Renal cortex interstitium (tissue), 11 donors: Measurements from ENCODE around the gene PHF10. TPM values are rescaled to one million over a fixed set of nuclear protein-coding genes. Genes with fewer than 3 reads are reported as not detected.
"Not testable (repeated sequence)": the region's sequence is repeated elsewhere in the genome, so short reads cannot be mapped to it uniquely, and the experiment has no call there.

Experiments
- DNase-seq, 11 donors: peaks; one replicate each; pipeline ENCODE4 v3.0.0-alpha.2; 2013; ENCODE audit warnings: low read depth in 9 of 11, low spot score in 4 of 11; ENCODE audit errors: extremely low read depth in 1 of 11
- polyA plus RNA-seq, 3 donors: library from polyadenylated mRNA; unstranded; fragments of 120-200 nt; gene quantifications; one replicate each; pipeline ENCODE4 v1.2.1, GENCODE V29; 2013; ENCODE audit not compliant: insufficient read length in 3 of 3

PHF10 gene
- polyA plus RNA-seq, 3 donors, result 107 to 125 (median 111) TPM

- peak in 3 of 11 donors; percentile 5 to 13 (median 9) for DNase-seq
Measured at GRCh38 chr6:169700296-169700695, 24.0 kb downstream of the PHF10 start.

GRCh38 chr6:169697115-169697514, 27.2 kb downstream of the PHF10 start:
- not testable (repeated sequence) for DNase-seq

DNA sequence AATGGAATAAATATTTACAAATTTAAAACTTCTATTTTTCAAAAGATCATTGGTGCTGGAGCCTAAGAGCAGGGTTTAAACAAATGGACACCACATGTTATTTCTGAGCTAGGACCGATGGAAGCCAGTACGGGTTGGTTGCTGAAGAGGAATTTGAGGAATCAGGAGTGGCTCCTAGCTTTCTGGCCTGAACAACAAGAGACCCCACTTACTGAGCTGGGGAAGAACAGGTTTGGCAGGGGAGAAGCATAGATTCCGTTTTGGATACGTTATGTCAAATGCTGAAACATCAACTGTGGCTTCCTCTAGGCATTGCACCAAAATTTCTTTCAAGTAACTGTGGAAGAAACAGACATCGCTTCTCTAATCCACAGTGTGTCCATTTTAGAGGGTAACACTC, 29.2 kb downstream of the PHF10 start:
- DNase-seq, result no peak

GRCh38 chr6:169692516-169692915, 31.8 kb downstream of the PHF10 start:
- no peak for DNase-seq

- no peak for DNase-seq
Measured at GRCh38 chr6:169691260-169691659, 33.0 kb downstream of the PHF10 start.

GRCh38 chr6:169689287-169689686, 35.0 kb downstream of the PHF10 start:
- no peak for DNase-seq

DNA sequence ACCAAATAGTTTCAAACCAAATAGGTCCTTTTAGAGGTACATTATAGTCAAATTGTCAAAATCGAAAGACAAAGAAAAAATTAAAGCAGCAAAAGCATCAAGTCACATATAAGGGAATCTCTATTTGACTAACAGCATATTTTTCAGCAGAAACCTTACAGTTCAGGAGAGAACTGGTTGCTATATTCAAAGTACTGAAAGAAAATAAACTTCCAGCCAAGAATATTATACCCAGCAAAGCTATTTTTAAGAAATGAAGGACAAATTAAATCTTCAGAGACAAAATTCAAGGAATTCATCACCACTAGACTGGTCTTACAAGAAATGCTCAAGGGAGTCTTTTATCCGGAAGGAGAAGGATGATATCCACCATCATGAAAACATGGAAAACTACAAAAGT, 38.4 kb downstream of the PHF10 start:
- no peak for DNase-seq

GRCh38 chr6:169684056-169684455, 40.2 kb downstream of the PHF10 start:
- DNase-seq, result no peak

DNA sequence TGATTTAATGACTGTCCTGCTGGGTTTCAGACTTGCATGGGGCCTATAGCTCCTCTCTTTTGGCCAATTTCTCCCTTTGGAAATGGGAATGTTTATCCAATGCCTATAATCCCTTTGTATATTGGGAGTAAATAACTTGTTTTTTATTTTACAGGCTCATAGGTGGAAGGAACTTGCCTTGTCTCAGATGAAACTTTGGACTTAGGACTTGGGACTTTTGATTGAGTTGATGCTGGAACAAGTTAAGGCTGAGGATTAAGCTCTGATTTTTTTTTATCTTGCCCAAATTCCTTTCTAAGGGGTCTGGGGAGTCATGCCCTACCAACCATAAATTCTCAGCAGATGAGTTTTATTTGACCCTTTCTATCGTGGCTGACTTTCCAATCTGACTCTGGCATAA, 46.0 kb downstream of the PHF10 start:
- DNase-seq, result no peak

DNA sequence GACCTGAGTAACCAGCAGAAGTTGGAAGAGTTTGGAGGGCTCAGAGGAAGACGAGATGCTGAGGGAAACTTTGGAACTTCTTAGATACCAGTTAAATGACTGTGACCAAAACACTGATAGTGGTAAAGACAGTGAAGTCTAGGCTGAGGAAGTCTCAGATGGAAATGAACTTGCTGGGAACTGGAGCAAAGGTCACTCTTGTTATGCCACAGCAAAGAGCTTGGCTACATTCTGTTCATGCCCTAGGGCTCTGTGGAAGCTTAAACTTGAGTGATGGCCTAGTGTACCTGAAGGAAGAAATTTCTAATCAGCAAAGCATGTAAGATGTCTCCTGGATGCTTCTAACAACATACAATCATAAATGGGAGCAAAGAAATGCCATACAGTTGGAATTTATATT, 47.2 kb downstream of the PHF10 start:
- DNase-seq, result no peak

GRCh38 chr6:169675011-169675410, 49.3 kb downstream of the PHF10 start:
- no peak for DNase-seq

DNA sequence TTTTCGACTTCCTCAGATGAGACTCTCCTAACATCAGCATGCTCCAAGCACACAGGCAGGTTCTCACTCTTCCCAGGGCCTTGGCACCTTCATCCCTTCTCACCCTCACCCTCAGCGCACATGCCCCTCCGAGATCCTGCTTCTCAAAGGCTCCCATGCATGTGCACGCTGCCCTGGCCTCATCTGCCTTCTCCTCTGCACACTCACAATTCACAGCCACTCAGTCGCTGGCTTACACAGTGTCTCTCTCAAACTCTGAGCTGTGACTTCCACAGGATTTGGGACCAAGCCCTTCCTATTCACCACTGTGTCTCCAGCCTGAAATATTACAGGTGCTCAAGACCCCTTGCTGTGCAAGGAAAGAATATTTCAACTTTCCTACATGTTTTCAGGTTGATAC, 52.7 kb downstream of the PHF10 start:
- no peak for DNase-seq

- DNase-seq, result peak in 2 of 11 donors; percentile 1
Measured at GRCh38 chr6:169669889-169670288, 54.4 kb downstream of the PHF10 start.

- no peak for DNase-seq
Measured at GRCh38 chr6:169669147-169669546, 55.2 kb downstream of the PHF10 start.

GRCh38 chr6:169668203-169668847, 56.0 kb downstream of the PHF10 start:
- DNase-seq, result no peak

DNA sequence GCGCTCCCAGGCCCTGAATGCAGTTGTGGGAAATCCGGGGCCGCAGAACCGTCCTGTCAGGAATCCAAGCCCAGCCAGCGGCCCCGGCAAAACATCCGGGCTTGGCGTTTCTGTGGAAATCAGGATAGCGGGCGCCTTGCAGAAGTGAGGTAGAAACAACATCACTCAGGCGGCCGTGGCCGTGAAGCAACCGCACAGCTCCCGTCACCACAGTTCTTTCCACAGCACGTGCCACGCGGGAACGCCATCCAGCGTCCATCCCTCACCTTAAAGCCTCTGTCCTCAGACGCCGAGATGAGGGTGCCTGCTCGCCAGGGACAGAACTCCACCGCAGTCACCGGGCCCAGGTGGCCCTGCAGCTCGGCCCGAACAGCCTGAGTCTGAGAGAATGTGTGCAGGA, 56.6 kb downstream of the PHF10 start:
- DNase-seq, result no peak

- DNase-seq, result no peak
Measured at GRCh38 chr6:169666441-169666840, 57.9 kb downstream of the PHF10 start.

- no peak for DNase-seq
Measured at GRCh38 chr6:169665289-169665688, 59.0 kb downstream of the PHF10 start.

DNA sequence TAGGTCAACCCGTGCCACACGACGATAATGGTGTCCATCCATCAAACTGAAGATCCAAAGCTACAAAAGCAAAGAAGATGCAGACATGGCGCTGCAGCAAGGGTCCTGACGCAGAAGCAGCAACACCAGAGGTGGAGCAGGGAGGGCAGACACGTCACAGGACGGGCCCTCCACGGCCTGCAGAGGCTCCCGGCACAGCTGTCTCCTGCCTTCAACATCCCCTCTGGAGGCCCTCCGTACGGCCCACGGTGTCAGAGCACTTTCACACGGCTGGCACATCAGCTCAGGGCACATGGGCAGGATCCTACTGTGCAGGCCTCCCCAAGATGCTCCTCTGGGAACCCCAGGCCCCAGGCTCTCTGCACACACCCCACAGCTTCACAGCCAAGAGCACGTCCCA, 60.1 kb downstream of the PHF10 start:
- DNase-seq, result no peak

GRCh38 chr6:169663468-169663867, 60.8 kb downstream of the PHF10 start:
- DNase-seq, result no peak

GRCh38 chr6:169661391-169661756, 62.9 kb downstream of the PHF10 start:
- no peak for DNase-seq
